Gastroesophageal sphincter (tissue), 3 donors: ENCODE measurements around the gene PIGB.

ENCODE experiments used
- POLR2A ChIP-seq, 2 donors: fragments of 450-650 bp; IDR thresholded peaks; one replicate each; pipeline ENCODE4 v1.6.1; 2017; ENCODE audit warnings: antibody characterized with exemption in 2 of 2, mild to moderate bottlenecking in 2 of 2, moderate library complexity in 1 of 2
- POLR2AphosphoS5 ChIP-seq: sonication (generic); formaldehyde crosslinking; IDR thresholded peaks from one replicate; pipeline ENCODE4 v1.6.1; 2017; ENCODE audit warnings: antibody characterized with exemption
- TF ChIP-seq, protein P1 (sequence below), 4 experiments: fragments of 200-600 bp in 2 of 4; fragments of 450-650 bp in 2 of 4; sonication (generic) in 1 of 4; IDR thresholded peaks; one replicate each; pipeline ENCODE4 v1.5.1; 2017 to 2019; ENCODE audit warnings: antibody characterized with exemption in 4 of 4, mild to moderate bottlenecking in 2 of 4, moderate library complexity in 2 of 4

GRCh38 chr15:55290528-55291057 is 28.4 kb upstream of the PIGB start:
- TF ChIP-seq, protein P1, sequence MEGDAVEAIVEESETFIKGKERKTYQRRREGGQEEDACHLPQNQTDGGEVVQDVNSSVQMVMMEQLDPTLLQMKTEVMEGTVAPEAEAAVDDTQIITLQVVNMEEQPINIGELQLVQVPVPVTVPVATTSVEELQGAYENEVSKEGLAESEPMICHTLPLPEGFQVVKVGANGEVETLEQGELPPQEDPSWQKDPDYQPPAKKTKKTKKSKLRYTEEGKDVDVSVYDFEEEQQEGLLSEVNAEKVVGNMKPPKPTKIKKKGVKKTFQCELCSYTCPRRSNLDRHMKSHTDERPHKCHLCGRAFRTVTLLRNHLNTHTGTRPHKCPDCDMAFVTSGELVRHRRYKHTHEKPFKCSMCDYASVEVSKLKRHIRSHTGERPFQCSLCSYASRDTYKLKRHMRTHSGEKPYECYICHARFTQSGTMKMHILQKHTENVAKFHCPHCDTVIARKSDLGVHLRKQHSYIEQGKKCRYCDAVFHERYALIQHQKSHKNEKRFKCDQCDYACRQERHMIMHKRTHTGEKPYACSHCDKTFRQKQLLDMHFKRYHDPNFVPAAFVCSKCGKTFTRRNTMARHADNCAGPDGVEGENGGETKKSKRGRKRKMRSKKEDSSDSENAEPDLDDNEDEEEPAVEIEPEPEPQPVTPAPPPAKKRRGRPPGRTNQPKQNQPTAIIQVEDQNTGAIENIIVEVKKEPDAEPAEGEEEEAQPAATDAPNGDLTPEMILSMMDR (IDR thresholded peaks at IDR 0.05): peak; percentile 59 to 95 (median 83)
- TF ChIP-seq POLR2AphosphoS5 (peak; percentile 0), POLR2A (IDR thresholded peaks at IDR 0.05) (no peak)
